ENCODE measurements around the gene GLYR1.

- no peak for TF ChIP-seq POLR2AphosphoS5 (IDR thresholded peaks at IDR 0.05; ENCODE audit: insufficient read depth in 1 of 2, low read depth in 1 of 2)
- TF ChIP-seq CTCF (IDR thresholded peaks at IDR 0.05) = no peak
Measured at GRCh38 chr16:4814542-4815173, 32.4 kb downstream of the GLYR1 start.

Measured in vagina (tissue), 2 donors.